Forelimb muscle (tissue), 1 donor: ENCODE data around the gene ACOT9. TPM values are rescaled to one million over a fixed set of nuclear protein-coding genes. Genes with fewer than 3 reads are reported as not detected.
A peak's percentile ranks its signal among the peaks of the same experiment; 100 is the strongest.
"Not testable (repeated sequence)": the region's sequence is repeated elsewhere in the genome, so short reads cannot be mapped to it uniquely, and the experiment has no call there.

Experiments used
- DNase-seq: peaks from one replicate; pipeline ENCODE4 v3.0.0-alpha.2; 2013; ENCODE audit warnings: low read depth
- polyA plus RNA-seq: library from polyadenylated mRNA; unstranded; fragments of 120-200 nt; gene quantifications from one replicate; pipeline ENCODE4 v1.2.1, GENCODE V29; 2013; ENCODE audit not compliant: insufficient read length

Gene ACOT9
- polyA plus RNA-seq, 1 donor: 64.5 TPM

DNA sequence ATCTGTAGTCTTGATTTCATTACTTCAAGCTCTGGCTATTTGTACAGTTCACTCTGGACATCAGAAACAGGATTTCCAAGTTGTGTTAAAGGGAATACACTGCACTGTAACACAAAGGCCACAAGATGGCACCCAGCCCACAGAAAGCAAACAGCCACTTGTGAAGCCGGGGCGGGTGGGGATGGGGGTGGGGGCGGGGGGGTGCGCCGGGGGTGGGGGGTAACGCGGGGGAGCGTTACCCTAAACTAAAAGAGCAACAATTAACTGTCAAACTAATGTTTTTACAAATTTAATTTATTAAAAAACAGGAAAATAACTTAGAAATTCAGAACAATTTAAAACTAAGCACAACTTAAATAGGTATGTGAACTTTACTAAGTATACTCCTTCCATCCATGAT, 48.5 kb downstream of the ACOT9 start:
- DNase-seq: peak; percentile 16

- DNase-seq: no peak
Observed at GRCh38 chrX:23692166-23692565, 50.9 kb downstream of the ACOT9 start.

DNA sequence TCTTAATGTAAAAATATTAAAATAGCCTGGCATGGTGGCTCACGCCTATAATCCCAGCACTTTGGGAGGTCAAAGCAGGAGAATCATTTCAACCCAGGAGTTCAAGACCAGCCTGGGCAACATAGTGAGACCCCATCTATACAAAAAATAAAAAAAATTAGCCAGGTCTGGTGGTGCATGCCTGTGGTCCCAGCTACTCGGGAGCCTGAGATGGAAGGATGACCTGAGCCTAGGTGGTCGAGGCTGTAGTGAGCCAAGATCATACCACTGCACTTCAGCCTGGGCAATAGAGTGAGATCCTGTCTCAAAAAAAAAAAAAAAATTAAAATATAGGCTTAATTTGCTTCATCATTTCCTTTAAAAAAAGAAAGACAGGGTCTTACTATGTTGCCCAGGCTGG, 66.6 kb downstream of the ACOT9 start:
- DNase-seq: not testable (repeated sequence)

GRCh38 chrX:23673108-23673507, 70.0 kb downstream of the ACOT9 start:
- DNase-seq: no peak

DNA sequence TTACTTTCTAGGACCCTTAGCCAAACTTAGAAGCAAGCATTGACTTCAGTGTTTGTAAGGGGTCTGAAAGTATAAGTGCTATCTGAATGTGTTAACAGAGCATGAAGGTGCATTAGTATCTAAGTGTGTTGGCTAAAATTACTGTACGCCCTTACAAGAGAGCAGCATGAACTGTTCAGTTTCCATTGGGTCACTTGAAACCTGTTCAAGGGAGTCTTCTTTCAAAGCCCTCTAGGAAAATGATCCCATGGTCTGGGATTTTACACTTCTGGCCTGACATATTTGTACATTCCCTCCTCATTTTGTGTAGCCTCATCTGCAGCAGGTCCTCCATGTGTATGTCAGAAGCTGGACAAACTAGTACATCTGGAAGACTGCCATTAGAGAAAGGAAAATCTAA, 72.5 kb downstream of the ACOT9 start:
- no peak for DNase-seq

- no peak for DNase-seq
Observed at GRCh38 chrX:23668335-23668734, 74.7 kb downstream of the ACOT9 start.

DNA sequence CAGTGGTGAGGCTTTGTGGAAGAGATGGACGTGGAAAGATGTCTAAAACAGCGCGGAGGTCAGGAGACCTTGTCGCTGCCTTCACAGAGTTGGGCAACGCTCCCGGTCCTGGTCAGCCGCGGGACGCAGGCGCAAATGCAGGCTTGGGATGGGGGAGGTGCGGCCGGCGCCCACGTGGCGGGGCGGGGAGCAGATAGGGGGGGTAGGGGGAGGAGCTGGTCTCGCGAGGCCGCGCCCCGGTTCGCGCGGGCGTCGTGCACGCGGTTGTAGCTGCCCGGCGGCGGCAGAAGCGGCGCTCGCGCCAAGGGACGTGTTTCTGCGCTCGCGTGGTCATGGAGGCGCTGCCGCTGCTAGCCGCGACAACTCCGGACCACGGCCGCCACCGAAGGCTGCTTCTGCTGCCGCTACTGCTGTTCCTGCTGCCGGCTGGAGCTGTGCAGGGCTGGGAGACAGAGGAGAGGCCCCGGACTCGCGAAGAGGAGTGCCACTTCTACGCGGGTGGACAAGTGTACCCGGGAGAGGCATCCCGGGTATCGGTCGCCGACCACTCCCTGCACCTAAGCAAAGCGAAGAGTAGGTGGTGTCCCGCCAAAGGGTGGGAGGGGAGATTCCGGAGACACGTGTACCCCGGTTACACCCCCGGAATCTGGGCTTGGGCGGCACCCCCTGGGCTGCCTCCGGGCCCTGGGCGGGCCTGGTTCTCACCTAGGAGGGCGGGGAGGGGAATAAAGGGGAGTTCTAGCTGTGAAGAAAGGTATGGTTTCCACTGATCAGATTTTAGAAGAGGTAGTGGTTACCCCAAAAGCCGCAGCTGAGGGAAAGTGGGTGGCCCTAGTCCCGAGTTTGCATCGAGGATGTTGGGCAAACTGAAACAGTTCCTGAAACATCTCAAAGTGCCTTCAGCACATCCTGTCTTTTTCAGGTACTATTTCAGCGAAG, 75.6 kb downstream of the ACOT9 start, which contains the start of gene PRDX4:
Gene PRDX4 (plus strand): TSS at position 255 of the 939 bp plus-strand sequence. CDS start 78 bp downstream, at position 333.
- DNase-seq: peak; percentile 59

- DNase-seq: no peak
Observed at GRCh38 chrX:23666282-23666681, 76.8 kb downstream of the ACOT9 start.

GRCh38 chrX:23664496-23664895, 78.6 kb downstream of the ACOT9 start:
- no peak for DNase-seq

GRCh38 chrX:23662853-23663252, 80.2 kb downstream of the ACOT9 start:
- DNase-seq: no peak

- DNase-seq: no peak
Observed at GRCh38 chrX:23662187-23662586, 80.9 kb downstream of the ACOT9 start.

- DNase-seq: no peak
Observed at GRCh38 chrX:23661671-23662070, 81.4 kb downstream of the ACOT9 start.

DNA sequence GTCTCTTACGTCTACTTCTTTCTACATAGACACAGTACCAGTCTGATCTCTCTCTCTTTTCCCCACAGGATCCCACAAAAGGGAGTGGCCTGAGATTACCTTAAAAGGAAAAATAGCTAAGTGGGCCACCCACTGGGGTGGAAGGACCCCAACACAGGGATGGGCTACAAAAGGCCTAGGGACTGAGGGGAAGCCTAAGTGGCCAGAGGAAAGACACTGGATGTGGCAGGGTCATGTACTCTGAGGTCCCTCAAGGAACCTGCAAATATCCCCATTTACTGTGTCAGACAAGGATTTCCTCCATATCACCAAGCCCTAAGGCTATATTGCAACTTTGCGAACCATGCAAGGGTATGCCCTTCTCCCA, 82.3 kb downstream of the ACOT9 start:
- DNase-seq: no peak

DNA sequence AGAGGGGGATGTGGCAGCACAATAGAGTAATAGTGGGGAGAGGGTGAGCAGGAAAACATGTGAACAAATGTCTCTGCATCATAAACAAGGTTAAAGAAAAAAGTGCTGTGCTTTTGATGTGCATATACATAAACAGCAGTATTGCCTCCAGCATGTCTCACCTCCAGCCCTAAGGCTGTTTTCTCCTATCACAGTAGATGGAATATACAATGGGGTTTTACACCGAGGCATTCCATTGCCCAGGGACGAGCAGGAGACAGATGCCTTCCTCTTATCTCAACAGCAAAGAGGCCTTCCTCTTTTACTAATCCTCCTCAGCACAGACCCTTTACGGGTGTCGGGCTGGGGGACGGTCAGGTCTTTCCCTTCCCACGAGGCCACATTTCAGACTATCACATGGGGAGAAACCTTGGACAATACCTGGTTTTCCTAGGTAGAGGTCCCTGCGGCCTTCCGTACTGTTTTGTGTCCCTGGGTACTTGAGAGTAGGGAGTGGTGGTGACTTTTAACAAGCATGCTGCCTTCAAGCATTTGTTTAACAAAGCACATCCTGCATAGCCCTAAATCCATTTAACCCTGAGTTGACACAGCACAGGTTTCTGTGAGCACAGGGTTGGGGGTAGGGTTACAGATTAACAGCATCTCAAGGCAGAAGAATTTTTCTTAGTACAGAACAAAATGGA, 82.9 kb downstream of the ACOT9 start:
- not testable (repeated sequence) for DNase-seq

DNA sequence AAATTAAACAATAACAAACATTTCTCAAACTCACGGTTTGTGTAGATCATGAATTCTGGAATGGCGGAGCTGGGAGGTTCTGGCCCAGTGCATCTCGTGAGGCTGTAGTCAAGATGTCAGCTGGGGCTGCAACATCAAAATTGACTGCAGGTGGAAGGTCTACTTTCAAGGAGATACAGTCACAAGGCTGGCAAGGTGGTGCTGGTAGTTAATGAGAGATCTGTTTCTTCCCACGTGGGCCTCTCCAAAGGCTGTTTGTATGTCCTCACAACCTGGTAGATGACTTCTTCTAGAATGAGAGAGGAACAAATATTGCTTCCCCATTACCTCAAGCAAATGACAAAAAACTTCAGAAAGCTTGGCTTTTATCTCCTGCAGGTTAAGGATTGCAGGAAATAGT, 83.7 kb downstream of the ACOT9 start:
- no peak for DNase-seq

GRCh38 chrX:23656684-23657083, 86.4 kb downstream of the ACOT9 start:
- DNase-seq: no peak

GRCh38 chrX:23656091-23656490, 87.0 kb downstream of the ACOT9 start:
- DNase-seq: no peak

Other genes with a start within 250 kb of the ACOT9 start
- gene PRDX4, start 75.8 kb downstream of the ACOT9 start, polyA plus RNA-seq: 70.8 TPM
- gene SAT1, start 39.9 kb upstream of the ACOT9 start, polyA plus RNA-seq: 38.2 TPM
- gene APOO, start 164.7 kb upstream of the ACOT9 start, polyA plus RNA-seq: 13.6 TPM
- not detected for gene CXorf58, start 164.7 kb upstream of the ACOT9 start, polyA plus RNA-seq